Fibroblast of mammary gland (primary cell): ENCODE results near the gene CDH5.
A peak's percentile ranks its signal among the peaks of the same experiment; 100 is the strongest.

Experiments
- DNase-seq: peaks from one replicate; pipeline ENCODE4 v3.0.0-alpha.2; 2010; ENCODE audit warnings: low read depth
- H3K4me3 ChIP-seq: 2 replicates; pipeline ENCODE4 v1.5.1; 2011; ENCODE audit warnings: low read depth, mild to moderate bottlenecking, low read length, moderate library complexity; ENCODE audit not compliant: control insufficient read depth
- TF ChIP-seq, protein P1 (sequence below): conservative IDR thresholded peaks from 2 replicates; pipeline ENCODE4 v1.5.1; 2011; ENCODE audit warnings: low read depth, low read length, inconsistent platforms; ENCODE audit not compliant: control insufficient read depth, insufficient read depth

Gene CDH5

DNA sequence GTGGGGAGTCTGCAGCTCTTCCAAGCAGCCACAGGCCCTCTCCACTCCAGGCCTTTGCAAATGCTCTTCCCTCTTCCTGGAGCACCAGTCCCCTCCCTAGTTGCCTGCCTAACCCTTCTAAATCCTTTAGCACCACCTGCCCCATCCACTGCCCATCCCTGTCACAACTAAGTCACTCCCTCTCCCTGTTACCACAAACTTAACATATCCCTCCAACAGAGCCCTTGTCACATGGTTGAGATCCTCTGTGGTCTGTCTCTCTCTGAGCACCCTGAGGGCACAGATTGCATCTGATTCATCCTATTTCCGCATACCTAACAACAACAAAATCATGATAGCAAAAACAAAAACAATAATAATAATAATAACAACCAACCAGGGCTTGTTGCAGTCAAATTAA lies 49.6 kb downstream of the CDH5 start:
- no peak overlapping the region for H3K4me3 ChIP-seq
- DNase-seq = no peak
- TF ChIP-seq, protein P1, sequence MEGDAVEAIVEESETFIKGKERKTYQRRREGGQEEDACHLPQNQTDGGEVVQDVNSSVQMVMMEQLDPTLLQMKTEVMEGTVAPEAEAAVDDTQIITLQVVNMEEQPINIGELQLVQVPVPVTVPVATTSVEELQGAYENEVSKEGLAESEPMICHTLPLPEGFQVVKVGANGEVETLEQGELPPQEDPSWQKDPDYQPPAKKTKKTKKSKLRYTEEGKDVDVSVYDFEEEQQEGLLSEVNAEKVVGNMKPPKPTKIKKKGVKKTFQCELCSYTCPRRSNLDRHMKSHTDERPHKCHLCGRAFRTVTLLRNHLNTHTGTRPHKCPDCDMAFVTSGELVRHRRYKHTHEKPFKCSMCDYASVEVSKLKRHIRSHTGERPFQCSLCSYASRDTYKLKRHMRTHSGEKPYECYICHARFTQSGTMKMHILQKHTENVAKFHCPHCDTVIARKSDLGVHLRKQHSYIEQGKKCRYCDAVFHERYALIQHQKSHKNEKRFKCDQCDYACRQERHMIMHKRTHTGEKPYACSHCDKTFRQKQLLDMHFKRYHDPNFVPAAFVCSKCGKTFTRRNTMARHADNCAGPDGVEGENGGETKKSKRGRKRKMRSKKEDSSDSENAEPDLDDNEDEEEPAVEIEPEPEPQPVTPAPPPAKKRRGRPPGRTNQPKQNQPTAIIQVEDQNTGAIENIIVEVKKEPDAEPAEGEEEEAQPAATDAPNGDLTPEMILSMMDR = no peak

DNA sequence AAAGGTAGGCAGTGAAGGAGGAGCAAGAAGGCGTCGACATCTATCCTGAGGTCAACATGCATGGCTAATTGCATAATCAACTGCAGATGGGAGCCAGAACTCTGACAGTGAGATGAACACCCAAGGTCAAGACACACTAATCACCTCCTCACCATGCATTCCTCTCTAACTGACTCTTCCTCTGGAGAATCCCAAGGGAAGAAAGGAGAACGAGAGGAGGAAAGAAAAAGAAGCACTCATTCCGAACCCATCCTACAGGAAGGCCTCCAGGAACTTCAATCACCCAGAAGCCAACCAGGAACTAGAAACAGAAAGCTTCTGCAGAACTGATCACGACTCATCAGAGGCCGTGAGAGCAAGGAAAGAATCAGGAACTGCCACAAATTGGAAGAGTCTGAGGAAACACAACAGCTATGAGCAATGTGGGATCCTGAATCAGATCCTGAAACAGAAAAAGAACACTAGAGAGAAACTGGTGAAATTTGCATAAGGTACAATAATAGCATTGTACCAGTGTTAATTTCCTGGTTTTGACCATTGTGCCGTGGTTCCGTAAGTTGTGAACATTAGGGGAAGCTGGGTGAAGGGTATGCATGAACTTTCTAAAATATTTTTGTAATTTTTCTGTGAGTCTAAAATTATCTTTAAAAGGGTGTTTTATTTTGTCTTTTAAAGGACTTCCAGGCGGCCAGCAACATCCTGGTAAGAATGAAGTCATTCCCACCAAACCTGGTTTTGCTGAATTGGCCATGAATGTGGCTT lies 50.6 kb downstream of the CDH5 start:
- DNase-seq = peak; percentile 95
- H3K4me3 ChIP-seq = no peak overlapping the region
- TF ChIP-seq, protein P1 = no peak

DNA sequence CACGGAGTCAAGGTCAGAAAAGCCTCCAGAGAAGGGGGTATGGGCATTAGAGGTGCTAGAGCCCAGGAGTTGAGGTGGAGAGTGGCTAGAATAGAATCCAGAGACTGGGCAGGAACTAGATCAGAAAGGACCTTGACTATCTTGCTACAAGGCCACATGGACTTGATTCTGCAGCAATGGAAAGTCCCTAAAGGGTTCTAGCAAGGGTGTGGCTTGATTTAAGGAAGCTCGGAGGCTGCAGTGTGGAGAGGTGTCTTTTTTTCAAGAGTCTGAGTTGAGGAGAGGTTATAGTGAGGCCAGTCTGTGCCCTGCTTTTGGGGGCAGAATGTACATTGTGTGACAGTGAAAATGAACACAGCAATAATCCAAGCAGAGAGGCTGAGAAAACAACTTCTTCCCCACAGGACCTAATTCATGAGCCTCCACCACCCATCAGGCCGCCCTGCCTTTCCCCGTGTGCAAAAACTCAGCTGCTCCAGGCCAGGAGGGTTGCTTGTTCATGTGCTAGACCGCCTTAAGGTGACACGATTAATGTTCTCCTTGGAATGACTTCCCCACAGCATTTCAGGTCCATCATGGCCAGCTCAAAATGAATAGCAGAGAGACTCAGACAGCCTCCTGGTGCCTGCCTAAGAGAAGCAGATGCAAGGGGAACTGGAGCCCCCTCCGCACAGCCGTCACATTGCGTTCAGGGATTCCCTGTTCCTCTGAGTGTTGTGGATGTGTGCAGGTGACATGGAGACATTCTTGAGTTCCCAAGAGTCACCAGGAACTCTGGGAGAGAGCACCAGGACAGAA lies 51.9 kb downstream of the CDH5 start:
- no peak for DNase-seq
- H3K4me3 ChIP-seq = no peak overlapping the region
- TF ChIP-seq, protein P1 = no peak

DNA sequence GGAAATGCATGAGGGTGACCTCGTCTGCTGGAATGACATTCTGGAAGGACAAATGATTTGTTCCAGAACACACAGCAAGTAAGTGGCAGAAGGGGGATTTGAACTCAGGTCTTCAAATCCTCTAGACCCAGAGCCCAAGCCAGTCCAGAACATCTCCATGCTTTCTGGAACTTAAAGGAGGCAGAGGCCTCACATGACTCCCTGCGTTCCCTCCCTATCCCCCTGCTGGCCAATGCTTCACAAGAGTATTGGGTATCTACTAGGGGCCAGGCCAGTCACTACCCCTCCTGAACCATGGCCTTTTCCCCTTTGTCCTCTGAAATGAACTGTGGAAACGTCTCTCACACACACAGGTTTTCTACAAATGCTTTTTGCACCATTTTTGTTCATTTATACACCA lies 53.0 kb downstream of the CDH5 start:
- no peak overlapping the region for H3K4me3 ChIP-seq
- DNase-seq = no peak
- TF ChIP-seq, protein P1 = no peak

DNA sequence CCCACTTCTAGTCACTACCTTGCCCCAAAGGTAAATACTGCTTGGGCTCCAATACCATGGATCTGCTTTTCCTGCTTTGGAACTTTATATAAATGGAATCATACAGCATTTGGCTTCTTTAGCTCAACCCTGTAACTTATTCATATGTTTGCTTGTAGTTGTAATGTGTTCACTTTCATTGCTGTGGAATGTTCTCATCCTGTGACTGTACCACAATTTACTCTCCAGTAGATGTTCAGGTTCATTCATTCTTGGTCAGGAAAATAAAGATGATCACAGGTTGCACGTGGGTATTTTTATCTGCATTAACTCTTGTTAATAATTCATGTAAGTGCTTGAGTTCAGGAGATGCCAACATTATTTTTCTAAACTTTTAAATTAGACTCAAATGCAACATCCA lies 53.9 kb downstream of the CDH5 start:
- TF ChIP-seq, protein P1 = no peak
- no peak for DNase-seq
- no peak overlapping the region for H3K4me3 ChIP-seq

DNA sequence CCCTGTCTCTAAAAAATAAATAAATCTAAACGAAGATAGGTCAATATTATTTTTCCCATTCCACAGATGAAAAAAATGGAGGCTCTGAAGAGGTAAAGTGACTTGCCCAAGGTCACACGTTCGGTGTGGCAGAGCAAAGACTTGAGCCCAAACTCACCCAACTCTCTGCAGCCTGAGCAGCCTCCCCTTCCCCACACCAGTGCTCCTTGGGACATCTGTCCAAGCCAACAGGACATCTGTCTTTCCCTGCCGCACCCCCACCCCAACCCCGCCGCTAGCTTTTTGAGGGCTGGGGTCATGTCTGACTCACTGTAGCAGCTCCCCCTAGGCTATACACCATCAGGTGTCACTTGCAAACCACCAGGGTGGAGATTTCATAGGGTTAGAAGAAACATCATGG lies 55.4 kb downstream of the CDH5 start:
- no peak overlapping the region for H3K4me3 ChIP-seq
- DNase-seq = no peak
- TF ChIP-seq, protein P1 = no peak
